Measurements from ENCODE around the gene TMEM81.

DNA sequence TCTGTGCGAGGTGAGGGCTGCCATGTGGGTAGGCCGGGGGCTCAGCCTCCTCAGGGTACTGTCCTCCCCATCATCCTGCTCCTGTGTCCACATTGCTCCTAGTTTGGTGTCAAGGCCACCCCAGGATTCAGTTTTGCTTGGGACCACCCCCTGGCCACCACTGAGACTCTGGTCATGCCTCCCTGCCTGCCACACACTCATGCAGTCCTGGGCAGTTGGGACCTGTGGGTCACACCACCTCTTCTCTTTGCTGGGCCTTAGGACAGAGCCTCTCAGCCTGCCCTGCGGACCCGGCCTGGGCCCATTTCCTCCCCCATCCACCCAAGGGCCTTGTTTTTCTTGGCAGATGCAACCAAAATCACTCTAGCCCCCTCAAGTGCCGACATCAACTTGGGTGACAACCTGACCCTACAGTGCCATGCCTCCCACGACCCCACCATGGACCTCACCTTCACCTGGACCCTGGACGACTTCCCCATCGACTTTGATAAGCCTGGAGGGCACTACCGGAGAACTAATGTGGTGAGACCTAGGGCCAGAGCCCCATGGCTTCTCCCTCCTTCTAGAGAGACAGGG is 19.4 kb downstream of the TMEM81 start:
- TF ChIP-seq, protein P1, sequence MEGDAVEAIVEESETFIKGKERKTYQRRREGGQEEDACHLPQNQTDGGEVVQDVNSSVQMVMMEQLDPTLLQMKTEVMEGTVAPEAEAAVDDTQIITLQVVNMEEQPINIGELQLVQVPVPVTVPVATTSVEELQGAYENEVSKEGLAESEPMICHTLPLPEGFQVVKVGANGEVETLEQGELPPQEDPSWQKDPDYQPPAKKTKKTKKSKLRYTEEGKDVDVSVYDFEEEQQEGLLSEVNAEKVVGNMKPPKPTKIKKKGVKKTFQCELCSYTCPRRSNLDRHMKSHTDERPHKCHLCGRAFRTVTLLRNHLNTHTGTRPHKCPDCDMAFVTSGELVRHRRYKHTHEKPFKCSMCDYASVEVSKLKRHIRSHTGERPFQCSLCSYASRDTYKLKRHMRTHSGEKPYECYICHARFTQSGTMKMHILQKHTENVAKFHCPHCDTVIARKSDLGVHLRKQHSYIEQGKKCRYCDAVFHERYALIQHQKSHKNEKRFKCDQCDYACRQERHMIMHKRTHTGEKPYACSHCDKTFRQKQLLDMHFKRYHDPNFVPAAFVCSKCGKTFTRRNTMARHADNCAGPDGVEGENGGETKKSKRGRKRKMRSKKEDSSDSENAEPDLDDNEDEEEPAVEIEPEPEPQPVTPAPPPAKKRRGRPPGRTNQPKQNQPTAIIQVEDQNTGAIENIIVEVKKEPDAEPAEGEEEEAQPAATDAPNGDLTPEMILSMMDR (IDR thresholded peaks at IDR 0.05) = no peak
- no peak for TF ChIP-seq EZH2phosphoT487 (IDR thresholded peaks at IDR 0.05)
- TF ChIP-seq EZH2 (IDR thresholded peaks at IDR 0.05) = no peak

Measured in neural progenitor cell (in vitro differentiated cells).